ENCODE measurements around the gene PCDHGA8.
A peak's percentile ranks its signal among the peaks of the same experiment; 100 is the strongest.
"Not testable (repeated sequence)": the region's sequence is repeated elsewhere in the genome, so short reads cannot be mapped to it uniquely, and the experiment has no call there.

PCDHGA8 gene

GRCh38 chr5:141392429-141393198, at the start of gene PCDHGA8:
TSS of gene PCDHGA8 (plus strand) at chr5:141392633. CDS start at chr5:141392814, 181 bp downstream.
- no peak for DNase-seq

GRCh38 chr5:141342773-141343172, 49.7 kb upstream of the PCDHGA8 start:
- no peak for DNase-seq

GRCh38 chr5:141343242-141343952, 49.0 kb upstream of the PCDHGA8 start, which contains the start of gene PCDHGA3:
TSS of gene PCDHGA3 (plus strand) at chr5:141343829. CDS start at chr5:141344034, 205 bp downstream.
- DNase-seq, result no peak

GRCh38 chr5:141343953-141344463, 48.4 kb upstream of the PCDHGA8 start:
- no peak for DNase-seq

- DNase-seq, result no peak
Measured at GRCh38 chr5:141345327-141345726, 47.1 kb upstream of the PCDHGA8 start.

- not testable (repeated sequence) for DNase-seq
Measured at GRCh38 chr5:141346017-141346416, 46.4 kb upstream of the PCDHGA8 start.

GRCh38 chr5:141349917-141350619, 42.4 kb upstream of the PCDHGA8 start, which contains the start of gene PCDHGB1:
TSS of gene PCDHGB1 (plus strand) at chr5:141350099. CDS start at chr5:141350261, 162 bp downstream.
- DNase-seq, result peak in 1 of 2 experiments; percentile 8

GRCh38 chr5:141351591-141351990, 40.8 kb upstream of the PCDHGA8 start:
- DNase-seq, result no peak

GRCh38 chr5:141354900-141355469, 37.4 kb upstream of the PCDHGA8 start, which contains the start of gene PCDHGA4:
TSS of gene PCDHGA4 (plus strand) at chr5:141355021. CDS start at chr5:141355108, 87 bp downstream.
- no peak for DNase-seq

GRCh38 chr5:141355641-141356040, 36.8 kb upstream of the PCDHGA8 start:
- no peak for DNase-seq

GRCh38 chr5:141356133-141356532, 36.3 kb upstream of the PCDHGA8 start:
- DNase-seq, result no peak

GRCh38 chr5:141356950-141357349, 35.5 kb upstream of the PCDHGA8 start:
- DNase-seq, result no peak

- no peak for DNase-seq
Measured at GRCh38 chr5:141359790-141360426, 32.5 kb upstream of the PCDHGA8 start, which contains the start of gene PCDHGB2. TSS of gene PCDHGB2 (plus strand) at chr5:141359994. CDS start at chr5:141360136, 142 bp downstream.

- no peak for DNase-seq
Measured at GRCh38 chr5:141360685-141361084, 31.7 kb upstream of the PCDHGA8 start.

GRCh38 chr5:141362719-141363118, 29.7 kb upstream of the PCDHGA8 start:
- DNase-seq, result no peak

- DNase-seq, result no peak
Measured at GRCh38 chr5:141363952-141364660, 28.3 kb upstream of the PCDHGA8 start, which contains the start of gene PCDHGA5. TSS of gene PCDHGA5 (plus strand) at chr5:141364162. CDS start at chr5:141364331, 169 bp downstream.

- no peak for DNase-seq
Measured at GRCh38 chr5:141366016-141366896, 26.2 kb upstream of the PCDHGA8 start.

- DNase-seq, result peak in 1 of 2 experiments; percentile 25
Measured at GRCh38 chr5:141369994-141370848, 22.2 kb upstream of the PCDHGA8 start, which contains the start of gene PCDHGB3. TSS of gene PCDHGB3 (plus strand) at chr5:141370242. CDS start at chr5:141370395, 153 bp downstream.
